Astrocyte of the cerebellum (primary cell): ENCODE measurements around the gene COL19A1.
"Not testable (repeated sequence)": the region's sequence is repeated elsewhere in the genome, so short reads cannot be mapped to it uniquely, and the experiment has no call there.

ENCODE experiments used
- DNase-seq: peaks from one replicate; pipeline ENCODE4 v3.0.0-alpha.2; 2011; ENCODE audit warnings: low read depth
- H3K4me3 ChIP-seq: 2 replicates; pipeline ENCODE4 v1.5.1; 2011; ENCODE audit warnings: mild to moderate bottlenecking, low read depth, low read length, moderate library complexity
- CTCF ChIP-seq: IDR thresholded peaks from 2 replicates; pipeline ENCODE4 v1.5.1; 2012; ENCODE audit warnings: low read length, low read depth, moderate library complexity, mild to moderate bottlenecking; ENCODE audit errors: missing control alignments
- in situ Hi-C: cut with HindIII; loops from 2 replicates; pipeline ENCODE4 v1.10.0; 2017; ENCODE audit warnings: low sequenced_read_pairs

The COL19A1 gene

DNA sequence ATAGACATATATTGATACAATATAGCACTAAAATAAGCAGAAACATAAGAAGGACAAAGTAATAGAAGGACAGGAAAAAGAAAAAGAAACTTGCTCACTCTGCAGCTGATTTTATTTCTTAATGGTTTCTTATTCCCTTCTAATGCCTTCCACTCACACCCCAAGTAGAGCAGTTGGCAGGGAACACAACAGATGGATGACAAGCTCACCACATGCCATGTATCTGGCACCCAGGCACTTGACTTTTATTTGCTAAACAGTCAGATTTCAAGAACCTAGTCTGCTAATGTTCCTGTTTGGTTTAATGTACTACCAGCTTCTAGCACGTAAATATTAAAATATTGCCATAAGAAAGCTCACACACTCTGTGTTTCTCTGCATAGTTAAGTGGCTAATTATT, 87.1 kb downstream of the COL19A1 start:
- in situ Hi-C loops: no loop called here
- no peak for TF ChIP-seq CTCF
- no peak for DNase-seq

DNA sequence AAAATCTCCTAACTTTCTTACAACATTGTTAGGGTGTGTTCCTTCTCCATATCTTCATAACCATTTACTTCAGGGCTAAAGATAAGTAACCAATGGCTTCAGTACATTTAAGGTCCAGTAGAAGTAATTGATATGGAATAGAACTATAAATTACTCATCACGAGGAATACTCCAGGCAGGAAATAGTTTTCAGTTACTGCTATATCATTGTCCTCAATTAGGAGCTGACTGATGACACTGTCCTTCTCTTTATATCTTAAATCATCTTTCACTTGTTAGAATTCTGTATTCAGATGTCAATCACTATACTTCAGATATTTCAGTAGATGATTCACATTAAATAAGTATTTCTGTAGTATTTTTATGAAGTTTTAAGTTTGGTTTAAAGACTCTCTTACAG, 88.4 kb downstream of the COL19A1 start:
- in situ Hi-C loops: no loop called here
- TF ChIP-seq CTCF: no peak
- no peak for DNase-seq
- no peak overlapping the region for H3K4me3 ChIP-seq

More for the DNA sequence above, 87.1 kb downstream of the COL19A1 start:
- H3K4me3 ChIP-seq: no peak overlapping the region

DNA sequence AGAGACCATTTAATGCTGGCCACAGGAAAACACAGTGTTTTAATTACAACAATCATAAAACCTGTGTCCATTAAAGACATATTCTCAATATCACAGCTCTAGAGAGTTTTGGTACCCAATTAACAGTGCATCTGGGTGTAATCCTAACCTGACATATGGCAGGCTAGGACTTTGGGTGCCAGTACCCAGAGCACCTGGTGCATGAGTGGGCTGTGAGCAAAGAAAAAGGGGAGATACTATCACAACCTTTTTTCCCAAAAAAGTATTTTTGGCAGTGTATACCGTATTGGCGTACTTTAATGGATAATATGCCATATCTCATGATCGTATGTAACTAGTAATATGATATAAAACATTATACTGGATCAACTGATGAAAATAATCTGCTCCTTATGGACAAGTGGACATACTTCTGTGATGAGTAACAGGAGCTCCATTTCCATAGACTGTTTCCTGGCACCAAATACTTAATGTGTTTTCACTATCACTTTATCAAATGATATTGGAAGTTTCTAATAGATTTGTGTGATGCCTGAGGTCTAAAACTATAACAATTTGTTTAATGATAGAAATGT, 91.7 kb downstream of the COL19A1 start:
- no peak overlapping the region for H3K4me3 ChIP-seq
- TF ChIP-seq CTCF: no peak
- in situ Hi-C loops: no loop called here
- no peak for DNase-seq

GRCh38 chr6:69958978-69959377, 92.6 kb downstream of the COL19A1 start:
- no peak overlapping the region for H3K4me3 ChIP-seq
- in situ Hi-C loops: no loop called here
- DNase-seq: no peak
- TF ChIP-seq CTCF: no peak

DNA sequence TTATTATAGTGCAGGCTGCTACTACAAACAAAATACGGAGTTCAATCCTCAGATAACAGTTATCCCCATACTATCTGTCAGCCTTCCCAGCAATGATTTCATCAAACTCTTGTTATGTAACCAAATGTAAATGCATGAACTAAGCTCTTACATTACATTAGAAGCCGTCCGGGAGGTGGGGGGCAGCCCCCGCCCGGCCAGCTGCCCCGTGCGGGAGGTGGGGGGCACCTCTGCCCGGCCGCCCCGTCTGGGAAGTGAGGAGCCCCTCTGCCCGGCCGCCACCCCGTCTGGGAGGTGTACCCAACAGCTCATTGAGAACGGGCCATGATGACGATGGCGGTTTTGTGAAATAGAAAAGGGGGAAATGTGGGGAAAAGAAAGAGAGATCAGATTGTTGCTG, 99.6 kb downstream of the COL19A1 start:
- H3K4me3 ChIP-seq, in situ Hi-C loops, DNase-seq: not testable (repeated sequence)

- H3K4me3 ChIP-seq: no peak overlapping the region
- DNase-seq: no peak
- in situ Hi-C loops: no loop called here
- no peak for TF ChIP-seq CTCF
Measured at GRCh38 chr6:69973138-69973537, 106.8 kb downstream of the COL19A1 start.

GRCh38 chr6:69973763-69974162, 107.4 kb downstream of the COL19A1 start:
- H3K4me3 ChIP-seq: no peak overlapping the region
- in situ Hi-C loops: no loop called here
- TF ChIP-seq CTCF: no peak
- no peak for DNase-seq
